Mucosa of rectum (tissue), 2 donors: Measurements from ENCODE around the gene DCTN1.

Source experiments
- H3K27ac ChIP-seq, 2 donors: one replicate each; pipeline ENCODE4 v1.7.0; 2013; ENCODE audit warnings: inconsistent platforms in 2 of 2, low read depth in 2 of 2, low read length in 2 of 2
- H3K27me3 ChIP-seq, 2 donors: one replicate each; pipeline ENCODE4 v1.7.0; 2013; ENCODE audit warnings: low read length in 2 of 2; ENCODE audit not compliant: control insufficient read depth in 2 of 2, insufficient read depth in 2 of 2
- H3K36me3 ChIP-seq, 2 donors: one replicate each; pipeline ENCODE4 v1.7.0; 2013; ENCODE audit warnings: low read length in 2 of 2; ENCODE audit not compliant: control insufficient read depth in 2 of 2, insufficient read depth in 2 of 2
- H3K4me1 ChIP-seq, 2 donors: one replicate each; pipeline ENCODE4 v1.7.0; 2013; ENCODE audit warnings: low read length in 2 of 2, mild to moderate bottlenecking in 1 of 2; ENCODE audit not compliant: control insufficient read depth in 2 of 2, insufficient read depth in 2 of 2
- H3K4me3 ChIP-seq, 2 donors: one replicate each; pipeline ENCODE4 v1.7.0; 2013; ENCODE audit warnings: low read length in 2 of 2
- H3K9ac ChIP-seq, 2 donors: one replicate each; pipeline ENCODE4 v1.7.0; 2013; ENCODE audit warnings: low read length in 2 of 2, low read depth in 1 of 2, mild to moderate bottlenecking in 1 of 2
- H3K9me3 ChIP-seq, 2 donors: one replicate each; pipeline ENCODE4 v1.7.0; 2013; ENCODE audit warnings: low read length in 2 of 2; ENCODE audit not compliant: control insufficient read depth in 2 of 2
- donor health status: healthy.
- donor health status: Normal muscosa, but diverticular disease.

Gene DCTN1

DNA sequence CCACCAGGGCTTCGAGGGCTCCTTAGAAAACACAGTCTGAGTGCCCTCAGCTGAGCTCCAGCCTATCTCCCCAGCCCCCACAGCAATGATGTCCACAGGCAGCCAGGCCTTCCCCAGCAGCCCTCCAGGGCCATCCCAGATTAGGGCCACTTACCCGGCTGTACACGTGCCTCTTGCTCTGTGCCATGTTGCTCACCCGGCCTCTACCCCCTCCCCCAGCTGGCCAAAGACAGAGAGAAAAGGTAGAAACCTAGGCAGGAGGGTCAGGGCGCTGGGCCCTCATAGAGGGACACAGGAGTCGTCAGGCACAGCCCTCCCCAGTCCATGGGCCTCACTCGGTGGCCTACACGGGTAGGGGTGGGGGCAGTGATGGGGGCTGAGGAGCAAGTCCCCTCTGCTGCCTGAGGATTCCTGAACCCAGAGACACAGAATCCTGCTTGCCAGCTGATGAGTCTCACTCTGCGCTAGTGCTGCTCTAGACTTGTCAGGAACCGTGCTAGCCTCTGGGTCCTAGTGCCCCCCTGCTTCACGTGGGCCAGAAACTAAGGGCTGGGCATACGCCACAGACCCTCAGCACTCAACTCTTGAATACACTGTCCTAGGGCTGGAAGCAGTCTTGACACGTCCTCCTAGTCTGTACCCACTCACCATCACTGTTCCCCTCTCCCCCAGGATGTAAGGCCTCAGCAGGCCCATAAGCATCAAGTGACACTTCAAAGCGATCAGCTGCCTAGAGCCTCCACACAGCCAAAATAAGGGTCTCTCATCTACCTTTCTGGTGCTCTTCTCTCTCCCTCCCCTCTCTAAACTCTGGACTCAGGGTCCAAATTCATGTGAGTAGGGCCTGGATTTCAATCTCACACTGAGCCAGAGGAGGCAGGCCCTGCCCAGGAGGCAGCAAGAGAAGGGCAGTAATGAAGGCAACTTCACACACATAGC, at the start of gene DCTN1:
Gene DCTN1, minus strand, starts transcription at position 461 of the 939 bp plus-strand sequence. Its CDS starts 274 bp downstream, at position 187.
- Histone ChIP-seq H3K4me1 (peaks cover 0 to 7% of the 10 kb centered on the region in 2 donors), H3K36me3 (peaks cover 15 to 25% of the 10 kb centered on the region in 2 donors), H3K27me3 (no peaks in the 10 kb centered on the region), H3K27ac (no peak within 1 kb of the TSS), H3K9ac (no peak within 1 kb of the TSS), H3K9me3 (no peaks in the 10 kb centered on the region), H3K4me3 (peak within 1 kb of the TSS; percentile 42 to 51)

DNA sequence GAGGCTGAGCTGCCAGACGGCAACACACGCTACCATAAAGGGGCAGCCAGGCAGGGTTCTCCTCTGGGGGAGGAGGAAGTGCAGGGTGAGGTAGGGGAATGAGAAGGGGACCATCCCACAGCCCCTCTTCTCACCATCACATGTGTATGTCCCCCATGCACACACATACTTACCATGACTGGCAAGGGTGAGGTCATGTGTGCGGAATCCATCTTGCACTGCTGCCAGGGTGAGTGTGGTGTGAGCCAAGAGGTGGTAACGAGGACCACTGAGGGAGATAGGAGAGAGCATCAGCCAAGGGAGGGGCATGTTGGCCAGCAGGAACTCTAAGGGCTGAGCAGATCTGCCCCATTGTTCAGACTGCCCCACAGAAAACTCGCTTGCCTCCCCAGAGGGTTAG, 48.6 kb upstream of the DCTN1 start:
- Histone ChIP-seq H3K4me3 (no peak overlapping the region), H3K36me3 (peaks cover 48 to 70% of the 10 kb centered on the region in 2 donors), H3K4me1 (peaks cover 12 to 17% of the 10 kb centered on the region in 2 donors), H3K9ac (no peak overlapping the region), H3K27me3 (no peaks in the 10 kb centered on the region), H3K27ac (no peak overlapping the region), H3K9me3 (no peaks in the 10 kb centered on the region)

DNA sequence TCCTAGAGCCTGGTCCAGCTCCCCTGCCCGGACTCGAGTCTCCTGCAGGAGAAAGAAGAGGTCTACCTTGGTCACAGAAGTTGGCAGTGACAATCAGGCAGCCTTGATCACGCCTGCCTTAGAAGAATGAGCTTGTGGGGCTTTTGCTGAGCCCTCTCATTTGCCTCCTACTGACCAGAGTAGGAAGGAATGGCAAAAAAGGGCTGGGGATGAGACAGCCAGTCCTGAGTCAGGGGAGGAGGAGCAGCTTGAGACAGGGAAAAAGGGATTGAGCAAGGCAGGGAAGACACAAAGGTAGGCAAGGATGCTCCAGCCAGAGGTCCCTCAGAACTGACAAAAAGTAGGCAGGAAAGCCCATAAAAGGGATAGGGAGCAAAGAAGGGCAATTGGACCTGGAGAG, 47.4 kb upstream of the DCTN1 start:
- Histone ChIP-seq H3K9me3 (no peaks in the 10 kb centered on the region), H3K36me3 (peaks cover 48 to 70% of the 10 kb centered on the region in 2 donors)

DNA sequence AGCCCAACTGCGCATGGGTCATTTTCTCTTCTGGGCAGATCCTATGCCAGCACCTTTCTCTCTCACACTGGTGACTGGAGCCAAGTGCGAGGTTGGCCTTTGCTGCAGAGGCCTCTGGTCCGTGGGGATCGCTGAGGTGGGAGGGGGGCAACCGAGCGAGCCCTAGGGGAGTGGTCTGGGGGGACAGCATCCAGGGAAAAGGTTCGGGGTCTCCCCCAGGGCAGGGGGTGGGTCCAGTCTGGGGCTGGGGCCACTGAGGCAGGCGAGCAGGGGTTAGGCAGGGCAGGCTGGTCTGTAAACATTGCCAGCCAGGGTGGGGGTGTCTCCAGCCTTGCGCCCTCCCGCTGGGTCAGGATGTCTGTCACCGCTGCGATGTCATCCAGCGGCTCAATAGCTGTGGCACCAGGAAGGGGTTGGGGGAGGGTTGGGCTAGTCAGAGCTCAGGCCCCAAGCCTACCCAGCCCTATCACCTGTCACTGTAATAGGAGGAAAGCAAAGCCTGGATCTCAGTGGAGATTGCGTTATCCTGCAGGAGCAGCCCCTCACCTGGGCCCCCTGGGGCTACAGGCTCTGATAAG, 46.2 kb upstream of the DCTN1 start:
- Histone ChIP-seq H3K27me3 (no peaks in the 10 kb centered on the region), H3K9ac (no peak overlapping the region), H3K9me3 (no peaks in the 10 kb centered on the region), H3K4me1 (peaks cover 17 to 18% of the 10 kb centered on the region in 2 donors), H3K27ac (no peak overlapping the region), H3K36me3 (peaks cover 44 to 58% of the 10 kb centered on the region in 2 donors), H3K4me3 (no peak overlapping the region)

More for the DNA sequence above, 47.4 kb upstream of the DCTN1 start:
- Histone ChIP-seq H3K9ac (no peak overlapping the region), H3K4me3 (no peak overlapping the region), H3K27ac (no peak overlapping the region), H3K4me1 (peaks cover 12 to 17% of the 10 kb centered on the region in 2 donors), H3K27me3 (no peaks in the 10 kb centered on the region)

DNA sequence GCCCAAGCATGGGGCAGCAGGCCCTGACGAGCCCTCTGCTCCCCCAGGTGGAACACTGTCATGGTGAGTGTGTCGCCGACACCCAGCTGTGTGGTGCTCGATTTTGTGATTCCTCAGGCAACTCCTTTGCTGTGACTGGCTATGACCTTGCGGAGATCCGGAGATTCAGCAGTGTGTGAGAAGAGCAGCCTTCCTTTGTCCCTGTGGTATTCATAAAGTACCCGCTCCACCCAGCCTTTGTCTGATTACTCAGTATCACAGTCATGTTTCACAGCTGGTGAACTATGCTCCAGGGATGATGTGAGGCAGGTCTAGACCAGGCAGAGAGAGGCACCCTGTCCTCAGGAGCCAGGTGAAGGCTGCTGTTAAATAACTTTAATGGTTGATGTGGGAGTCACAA, 45.4 kb upstream of the DCTN1 start:
- Histone ChIP-seq H3K4me3 (no peak overlapping the region), H3K9ac (no peak overlapping the region), H3K9me3 (no peaks in the 10 kb centered on the region), H3K27me3 (no peaks in the 10 kb centered on the region), H3K4me1 (peaks cover 18 to 21% of the 10 kb centered on the region in 2 donors), H3K36me3 (peaks cover 43 to 52% of the 10 kb centered on the region in 2 donors), H3K27ac (no peak overlapping the region)

DNA sequence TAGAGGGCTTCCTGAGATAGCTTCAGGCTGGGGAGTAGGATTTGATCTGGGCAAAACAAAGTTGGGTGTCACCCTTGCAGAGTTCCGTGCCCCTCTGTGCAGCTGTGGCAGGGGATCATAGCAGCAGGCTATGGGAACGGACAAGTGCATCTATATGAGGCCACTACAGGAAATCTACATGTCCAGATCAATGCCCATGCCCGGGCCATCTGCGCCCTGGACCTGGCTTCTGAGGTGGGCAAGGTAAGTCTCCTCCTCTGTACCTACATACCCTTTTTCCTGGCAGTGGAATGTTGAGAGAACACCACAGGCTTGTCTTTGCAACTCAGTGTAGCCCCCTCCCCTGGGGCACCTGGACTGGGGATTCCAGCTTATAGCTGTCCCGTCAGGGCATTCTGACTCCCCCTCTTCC, 44.9 kb upstream of the DCTN1 start:
- Histone ChIP-seq H3K4me1 (peaks cover 16 to 18% of the 10 kb centered on the region in 2 donors), H3K27me3 (no peaks in the 10 kb centered on the region), H3K9ac (no peak overlapping the region), H3K27ac (no peak overlapping the region), H3K9me3 (no peaks in the 10 kb centered on the region), H3K36me3 (peaks cover 40 to 47% of the 10 kb centered on the region in 2 donors), H3K4me3 (no peak overlapping the region)

DNA sequence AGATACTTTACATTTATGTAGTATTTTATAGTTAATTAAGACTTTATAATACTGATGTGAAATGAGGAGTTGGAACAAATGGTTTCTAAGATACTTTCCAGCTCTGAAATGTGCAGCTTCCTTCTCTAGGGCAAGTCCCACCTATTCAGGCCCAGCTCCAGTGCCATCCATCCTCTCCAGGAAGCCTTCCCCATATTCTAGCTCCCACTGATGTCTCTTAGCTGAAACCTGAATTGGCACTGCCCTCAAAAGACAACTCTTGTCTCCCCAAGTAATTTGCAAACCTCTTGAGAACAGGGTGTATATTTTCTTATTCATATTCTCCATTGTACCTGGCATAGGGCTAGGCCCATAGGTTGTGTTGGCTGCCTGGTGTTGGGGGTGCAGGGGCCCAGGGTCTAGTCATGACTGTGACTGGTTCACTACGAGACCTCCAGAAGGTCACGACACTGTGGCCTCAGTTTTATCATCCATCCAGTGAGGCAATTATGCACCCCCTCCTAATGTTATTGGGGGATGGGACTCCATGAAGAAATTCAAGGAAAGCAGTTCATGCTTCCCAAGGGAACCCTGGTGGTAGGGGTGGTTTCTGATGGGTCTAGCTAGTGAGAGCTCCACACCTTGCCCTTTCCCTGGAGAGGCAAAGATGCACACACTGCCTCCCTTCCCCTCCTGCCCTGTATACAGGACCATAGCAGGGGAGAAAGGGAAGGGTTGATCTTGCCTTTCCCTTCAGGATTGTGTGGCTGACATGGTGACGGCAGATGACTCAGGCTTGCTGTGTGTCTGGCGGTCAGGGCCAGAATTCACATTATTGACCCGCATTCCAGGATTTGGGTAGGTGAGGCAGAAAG, 44.3 kb upstream of the DCTN1 start:
- H3K27ac ChIP-seq: no peak overlapping the region
- H3K4me1 ChIP-seq: peaks cover 9 to 12% of the 10 kb centered on the region in 2 donors

DNA sequence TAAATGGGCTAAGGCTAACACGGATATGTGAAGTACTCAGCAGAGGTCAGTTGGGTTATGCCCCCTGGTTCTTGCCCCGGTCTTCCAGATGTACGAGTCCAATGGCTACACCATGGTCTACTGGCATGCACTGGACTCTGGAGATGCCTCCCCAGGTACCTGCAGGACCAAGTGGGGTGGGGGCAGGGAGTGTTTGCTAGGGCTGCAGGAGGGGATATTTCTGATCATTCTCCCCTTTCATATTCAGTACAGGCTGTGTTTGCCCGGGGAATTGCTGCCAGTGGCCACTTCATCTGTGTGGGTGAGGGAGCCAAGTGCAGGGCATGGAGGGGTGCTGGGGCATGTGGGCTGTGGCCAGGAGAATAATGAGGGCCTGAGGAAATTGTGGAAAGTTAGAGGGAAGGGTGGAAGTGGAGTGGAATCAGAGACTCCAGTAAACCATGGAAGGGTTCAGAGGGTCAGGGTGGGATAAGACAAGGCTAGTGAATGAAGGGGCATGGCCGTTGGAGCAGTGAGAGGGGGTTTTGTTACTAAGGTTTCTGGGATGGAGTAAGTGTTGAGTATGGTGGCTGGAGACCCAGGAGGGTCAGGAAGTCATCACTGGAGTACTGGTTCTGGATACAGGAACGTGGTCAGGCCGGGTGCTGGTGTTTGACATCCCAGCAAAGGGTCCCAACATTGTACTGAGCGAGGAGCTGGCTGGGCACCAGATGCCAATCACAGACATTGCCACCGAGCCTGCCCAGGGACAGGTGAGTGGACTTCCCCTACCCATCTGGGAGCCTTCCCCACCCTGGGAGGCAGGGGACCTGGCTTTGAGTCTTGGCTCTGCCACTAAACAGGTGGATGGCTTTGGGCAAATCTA, 43.4 kb upstream of the DCTN1 start:
- H3K9me3 ChIP-seq: no peaks in the 10 kb centered on the region
- H3K4me1 ChIP-seq: peaks cover 5 to 9% of the 10 kb centered on the region in 2 donors
- no peak overlapping the region for H3K9ac ChIP-seq
- peaks cover 25 to 36% of the 10 kb centered on the region in 2 donors for H3K36me3 ChIP-seq
- H3K27ac ChIP-seq: no peak overlapping the region
- no peaks in the 10 kb centered on the region for H3K27me3 ChIP-seq
- no peak overlapping the region for H3K4me3 ChIP-seq

More for the DNA sequence above, 44.3 kb upstream of the DCTN1 start:
- Histone ChIP-seq H3K9ac (no peak overlapping the region), H3K27me3 (no peaks in the 10 kb centered on the region), H3K4me3 (no peak overlapping the region), H3K9me3 (no peaks in the 10 kb centered on the region), H3K36me3 (peaks cover 34 to 44% of the 10 kb centered on the region in 2 donors)

DNA sequence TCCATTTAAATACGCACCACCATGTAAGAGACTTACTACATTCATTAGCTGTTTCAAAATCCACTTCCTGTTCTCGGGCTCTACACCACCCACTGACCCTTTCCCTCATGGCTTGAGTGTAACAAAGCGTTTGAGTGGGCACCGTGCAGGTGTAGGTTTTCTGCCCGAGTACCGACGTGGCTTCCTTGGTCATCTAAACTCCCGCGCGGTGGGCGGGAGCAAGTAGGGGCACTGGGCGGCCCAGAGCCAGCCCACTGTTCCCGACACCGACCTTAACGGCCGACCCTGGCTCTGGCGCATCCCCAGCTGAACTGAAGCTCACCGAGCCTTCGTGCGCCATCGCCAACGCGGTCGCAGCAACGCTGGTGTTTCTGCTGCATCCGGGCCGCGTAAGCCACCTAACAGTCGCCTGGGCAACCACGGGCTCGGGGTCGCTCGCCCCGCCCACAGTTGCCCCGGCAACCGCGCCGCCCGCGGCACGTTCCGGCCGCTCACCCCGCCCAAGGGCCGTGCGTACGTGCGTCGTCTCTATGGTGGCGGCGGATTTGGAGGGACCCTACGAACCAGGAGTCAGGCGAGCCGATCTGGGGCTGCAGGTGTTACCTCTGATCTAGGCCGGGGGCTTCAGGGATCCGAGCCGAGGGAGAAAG, 41.2 kb upstream of the DCTN1 start, which contains the start of the genes C2orf81 and WDR54:
Gene C2orf81, minus strand, starts transcription at position 399 of the 650 bp plus-strand sequence. Its CDS starts 59 bp downstream, at position 340.
Gene WDR54, plus strand, starts transcription at position 510 of the 650 bp plus-strand sequence. CDS start 424 bp downstream, outside the sequence.
- Histone ChIP-seq H3K4me1 (peaks cover 5 to 9% of the 10 kb centered on the region in 2 donors), H3K9me3 (no peaks in the 10 kb centered on the region), H3K36me3 (peaks cover 10 to 16% of the 10 kb centered on the region in 2 donors), H3K27ac (peak within 1 kb of the TSS; percentile 71 to 82), H3K27me3 (no peaks in the 10 kb centered on the region), H3K9ac (peak within 1 kb of the TSS; percentile 57 to 60), H3K4me3 (peak within 1 kb of the TSS; percentile 82 to 84)
